Measurements from ENCODE around the gene ATP1B1.

Gene ATP1B1

DNA sequence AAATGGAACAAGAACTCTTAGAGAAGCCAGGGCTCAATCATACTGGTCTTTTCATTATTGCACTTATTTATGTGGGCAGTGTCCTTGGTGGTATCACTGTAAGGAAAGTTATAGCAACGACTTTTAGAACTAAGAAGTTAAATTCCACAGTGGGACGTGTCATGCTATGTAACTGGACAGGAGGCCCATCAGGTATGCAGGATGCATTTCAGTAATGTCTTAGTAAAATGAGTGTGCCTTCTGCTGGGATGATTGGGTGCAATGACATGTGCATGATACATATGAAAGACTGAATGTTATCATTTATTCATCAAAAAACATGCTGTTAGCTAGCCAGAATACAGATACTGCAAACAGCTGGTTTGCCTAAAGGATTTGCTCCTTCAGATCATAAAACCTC is 6.9 kb upstream of the ATP1B1 start:
- no peak overlapping the region for H3K4me3 ChIP-seq (ENCODE audit: low read depth in 1 of 2, low read length in 2 of 2)
- no peaks in the 10 kb centered on the region for H3K27me3 ChIP-seq (ENCODE audit: low read depth, low read length)
- no peaks in the 10 kb centered on the region for H3K9me3 ChIP-seq (ENCODE audit: control insufficient read depth in 1 of 2, low read length in 2 of 2)
- H3K36me3 ChIP-seq (ENCODE audit: control insufficient read depth in 1 of 2, insufficient read depth in 2 of 2, low read length in 2 of 2), result no peaks in the 10 kb centered on the region
- peaks cover 0 to 15% of the 10 kb centered on the region in 2 donors for H3K4me1 ChIP-seq (ENCODE audit: control insufficient read depth in 1 of 2, insufficient read depth in 2 of 2, low read length in 2 of 2)
- no peak overlapping the region for H3K27ac ChIP-seq (ENCODE audit: low read length)

DNA sequence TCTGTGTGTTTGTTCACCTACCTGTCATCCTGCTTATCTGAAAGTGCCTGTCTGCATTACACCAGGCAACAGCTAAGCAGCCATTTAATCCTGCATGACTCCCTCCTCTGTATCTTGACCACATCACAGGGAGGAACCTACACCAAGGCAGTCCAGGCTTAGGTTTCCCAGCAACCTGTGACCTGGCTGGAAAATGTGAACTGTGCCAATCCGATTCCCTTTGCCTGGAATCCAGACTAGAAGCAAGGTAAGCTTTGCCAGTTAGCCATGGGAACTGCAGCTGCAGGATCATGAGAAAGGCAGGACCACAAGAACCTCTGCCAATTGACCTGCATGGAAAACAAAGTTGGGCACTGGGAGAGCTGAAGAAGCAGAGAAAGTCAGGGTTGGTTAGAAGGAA is 6.3 kb upstream of the ATP1B1 start:
- no peaks in the 10 kb centered on the region for H3K36me3 ChIP-seq (ENCODE audit: control insufficient read depth in 1 of 2, insufficient read depth in 2 of 2, low read length in 2 of 2)
- H3K27me3 ChIP-seq (ENCODE audit: low read depth, low read length), result no peaks in the 10 kb centered on the region
- H3K27ac ChIP-seq (ENCODE audit: low read length), result no peak overlapping the region
- H3K4me1 ChIP-seq (ENCODE audit: control insufficient read depth in 1 of 2, insufficient read depth in 2 of 2, low read length in 2 of 2), result peaks cover 0 to 17% of the 10 kb centered on the region in 2 donors
- no peak overlapping the region for H3K4me3 ChIP-seq (ENCODE audit: low read depth in 1 of 2, low read length in 2 of 2)
- H3K9me3 ChIP-seq (ENCODE audit: control insufficient read depth in 1 of 2, low read length in 2 of 2), result no peaks in the 10 kb centered on the region

DNA sequence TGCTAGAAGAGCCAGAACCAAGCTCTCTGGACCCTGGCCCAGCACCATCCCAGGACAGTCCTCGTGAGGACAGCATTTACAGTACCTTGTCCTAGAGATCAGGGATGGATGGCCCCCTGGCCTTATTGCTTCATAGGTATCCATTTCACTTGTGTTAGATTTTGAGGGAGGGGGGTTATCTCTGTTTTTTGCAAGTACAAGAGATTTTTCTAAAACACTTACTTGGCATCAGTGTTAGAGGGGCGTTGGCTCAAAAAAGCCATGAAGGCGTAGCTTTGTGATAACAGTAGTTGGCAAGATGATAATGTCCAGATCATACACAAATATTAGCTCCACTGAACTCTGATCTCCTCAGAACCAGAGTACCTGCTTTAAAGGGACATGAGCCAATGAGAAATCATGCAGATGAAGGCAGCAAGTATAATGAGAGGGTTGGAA is 5.8 kb upstream of the ATP1B1 start:
- H3K4me3 ChIP-seq (ENCODE audit: low read depth in 1 of 2, low read length in 2 of 2), result no peak overlapping the region
- H3K9me3 ChIP-seq (ENCODE audit: control insufficient read depth in 1 of 2, low read length in 2 of 2), result no peaks in the 10 kb centered on the region
- H3K27me3 ChIP-seq (ENCODE audit: low read depth, low read length), result no peaks in the 10 kb centered on the region
- H3K27ac ChIP-seq (ENCODE audit: low read length), result no peak overlapping the region
- peaks cover 0 to 21% of the 10 kb centered on the region in 2 donors for H3K4me1 ChIP-seq (ENCODE audit: control insufficient read depth in 1 of 2, insufficient read depth in 2 of 2, low read length in 2 of 2)
- H3K36me3 ChIP-seq (ENCODE audit: control insufficient read depth in 1 of 2, insufficient read depth in 2 of 2, low read length in 2 of 2), result no peaks in the 10 kb centered on the region

DNA sequence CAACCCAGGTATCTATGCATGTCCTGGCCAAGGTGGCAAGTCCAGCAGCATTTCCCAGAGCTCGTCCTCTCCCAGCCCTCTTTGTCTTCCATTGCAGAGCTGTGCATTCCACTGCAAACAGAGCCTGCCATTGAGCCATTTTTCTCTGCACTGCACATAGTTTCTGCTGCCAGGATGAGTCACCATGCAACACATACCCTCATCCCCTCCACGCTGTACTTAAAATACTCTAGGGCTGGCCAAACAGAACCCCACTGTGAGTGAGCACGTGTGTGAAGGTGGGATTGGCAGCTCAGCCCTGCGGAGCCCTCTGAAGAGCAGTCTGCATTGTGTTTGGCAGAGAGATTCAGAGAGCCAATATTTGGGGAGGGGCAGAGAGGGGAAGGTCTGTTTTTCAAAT is 3.9 kb upstream of the ATP1B1 start:
- Histone ChIP-seq H3K9me3 (ENCODE audit: control insufficient read depth in 1 of 2, low read length in 2 of 2) (no peaks in the 10 kb centered on the region), H3K4me1 (ENCODE audit: control insufficient read depth in 1 of 2, insufficient read depth in 2 of 2, low read length in 2 of 2) (peaks cover 0 to 22% of the 10 kb centered on the region in 2 donors), H3K4me3 (ENCODE audit: low read depth in 1 of 2, low read length in 2 of 2) (peak overlapping the region; percentile 6 to 38), H3K27me3 (ENCODE audit: low read depth, low read length) (no peaks in the 10 kb centered on the region), H3K36me3 (ENCODE audit: control insufficient read depth in 1 of 2, insufficient read depth in 2 of 2, low read length in 2 of 2) (no peaks in the 10 kb centered on the region), H3K27ac (ENCODE audit: low read length) (peak overlapping the region; percentile 82)

DNA sequence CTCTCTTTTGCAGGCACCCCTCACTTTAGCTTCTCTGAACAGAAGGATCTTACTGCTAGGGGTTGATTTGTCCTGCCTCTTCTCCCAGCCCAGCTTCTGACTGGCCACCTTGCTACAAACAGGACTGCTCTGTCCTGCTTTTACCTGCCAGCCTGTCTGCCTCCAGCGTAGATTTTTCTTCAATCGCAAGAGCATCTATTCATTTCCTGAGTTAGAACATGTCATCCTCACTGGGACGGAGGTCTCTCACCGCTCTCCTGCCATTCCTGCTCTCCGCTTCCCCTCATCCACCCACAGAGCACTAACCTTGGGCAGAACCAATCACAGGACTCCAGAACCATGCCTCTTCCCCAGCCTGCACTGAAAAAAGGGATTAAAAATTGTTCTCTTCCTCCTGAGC is 3.5 kb upstream of the ATP1B1 start:
- peaks cover 0 to 22% of the 10 kb centered on the region in 2 donors for H3K4me1 ChIP-seq (ENCODE audit: control insufficient read depth in 1 of 2, insufficient read depth in 2 of 2, low read length in 2 of 2)
- H3K36me3 ChIP-seq (ENCODE audit: control insufficient read depth in 1 of 2, insufficient read depth in 2 of 2, low read length in 2 of 2), result no peaks in the 10 kb centered on the region
- H3K27me3 ChIP-seq (ENCODE audit: low read depth, low read length), result no peaks in the 10 kb centered on the region
- H3K27ac ChIP-seq (ENCODE audit: low read length), result peak overlapping the region; percentile 82
- no peaks in the 10 kb centered on the region for H3K9me3 ChIP-seq (ENCODE audit: control insufficient read depth in 1 of 2, low read length in 2 of 2)
- peak overlapping the region; percentile 6 to 38 for H3K4me3 ChIP-seq (ENCODE audit: low read depth in 1 of 2, low read length in 2 of 2)

DNA sequence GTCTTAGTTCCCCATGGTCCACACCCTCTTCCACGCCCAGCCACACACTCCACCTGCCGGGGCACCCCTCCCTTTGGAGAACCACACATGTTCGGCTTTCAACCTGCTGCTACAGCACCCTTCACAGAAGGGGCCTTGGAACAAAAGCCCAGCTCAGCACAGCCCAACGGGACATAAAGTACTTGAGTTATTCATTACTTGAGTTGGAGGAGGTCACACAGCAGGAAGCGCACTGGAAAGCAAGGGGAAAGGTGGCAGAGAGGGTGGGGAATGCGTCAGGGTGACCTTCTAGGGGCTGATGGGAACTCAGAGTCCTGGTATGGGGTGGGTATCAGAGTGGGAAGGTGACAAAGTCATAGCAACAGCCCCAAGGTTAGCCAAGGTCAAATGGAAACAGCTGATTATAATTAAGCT is 3.0 kb upstream of the ATP1B1 start:
- Histone ChIP-seq H3K27me3 (ENCODE audit: low read depth, low read length) (no peaks in the 10 kb centered on the region), H3K4me1 (ENCODE audit: control insufficient read depth in 1 of 2, insufficient read depth in 2 of 2, low read length in 2 of 2) (peaks cover 0 to 22% of the 10 kb centered on the region in 2 donors), H3K9me3 (ENCODE audit: control insufficient read depth in 1 of 2, low read length in 2 of 2) (no peaks in the 10 kb centered on the region), H3K27ac (ENCODE audit: low read length) (peak overlapping the region; percentile 82), H3K4me3 (ENCODE audit: low read depth in 1 of 2, low read length in 2 of 2) (no peak overlapping the region), H3K36me3 (ENCODE audit: control insufficient read depth in 1 of 2, insufficient read depth in 2 of 2, low read length in 2 of 2) (no peaks in the 10 kb centered on the region)

DNA sequence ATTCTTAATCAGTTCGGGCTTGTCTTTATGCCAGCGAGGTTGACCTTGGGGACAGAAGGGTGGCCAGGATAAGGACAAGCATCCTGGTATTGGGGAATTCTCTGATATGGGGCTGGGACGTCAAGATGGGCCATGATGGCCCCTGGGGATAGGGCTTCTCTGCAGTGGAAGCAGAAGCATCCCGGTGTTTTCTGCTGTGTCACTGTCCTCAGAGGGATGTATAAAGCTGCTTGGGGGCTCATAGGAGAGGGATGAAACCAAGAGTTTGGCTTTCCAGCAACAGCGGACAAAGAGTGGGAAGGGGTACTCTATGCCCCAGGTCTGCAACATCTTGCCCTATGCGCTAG is 1.4 kb upstream of the ATP1B1 start:
- Histone ChIP-seq H3K4me3 (ENCODE audit: low read depth in 1 of 2, low read length in 2 of 2) (peak overlapping the region; percentile 22 to 80), H3K27ac (ENCODE audit: low read length) (peak overlapping the region; percentile 14), H3K27me3 (ENCODE audit: low read depth, low read length) (no peaks in the 10 kb centered on the region), H3K9me3 (ENCODE audit: control insufficient read depth in 1 of 2, low read length in 2 of 2) (no peaks in the 10 kb centered on the region), H3K4me1 (ENCODE audit: control insufficient read depth in 1 of 2, insufficient read depth in 2 of 2, low read length in 2 of 2) (peaks cover 0 to 24% of the 10 kb centered on the region in 2 donors), H3K36me3 (ENCODE audit: control insufficient read depth in 1 of 2, insufficient read depth in 2 of 2, low read length in 2 of 2) (no peaks in the 10 kb centered on the region)

DNA sequence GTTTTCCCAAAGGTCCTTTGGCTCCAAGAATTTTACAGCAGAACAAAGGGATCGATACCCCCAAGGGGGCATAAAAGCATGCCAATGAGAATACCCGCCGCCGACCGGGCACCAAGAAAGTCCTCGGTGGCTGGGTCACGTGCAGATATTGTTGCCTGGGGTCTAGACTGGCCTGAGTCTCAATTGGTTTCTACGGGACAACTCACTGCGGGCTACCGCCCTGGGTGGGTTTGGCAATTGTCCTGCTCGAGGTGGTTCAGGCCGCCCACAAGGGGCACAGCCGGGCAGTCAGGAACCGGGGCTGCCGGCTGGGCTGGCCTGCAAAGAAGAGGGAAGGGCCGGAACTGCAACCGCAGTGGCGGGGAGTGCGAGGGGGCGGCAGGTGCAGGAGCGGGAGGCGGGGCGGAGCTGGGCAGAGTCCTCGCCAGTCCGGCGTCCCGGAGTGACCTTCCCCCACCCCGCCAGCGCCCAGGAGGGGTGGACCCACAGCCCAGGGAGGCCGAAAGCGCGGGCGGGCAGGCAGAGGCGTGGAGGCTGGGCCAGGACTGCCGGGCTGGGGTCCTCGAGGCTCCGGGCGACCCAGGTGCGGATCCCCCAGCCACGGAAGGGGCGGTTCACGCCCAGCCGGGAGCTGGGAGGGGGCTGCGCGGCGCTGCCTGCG is 926 bp upstream of the ATP1B1 start:
- H3K36me3 ChIP-seq (ENCODE audit: control insufficient read depth in 1 of 2, insufficient read depth in 2 of 2, low read length in 2 of 2), result no peaks in the 10 kb centered on the region
- H3K4me3 ChIP-seq (ENCODE audit: low read depth in 1 of 2, low read length in 2 of 2), result peak overlapping the region; percentile 22 to 80
- no peaks in the 10 kb centered on the region for H3K27me3 ChIP-seq (ENCODE audit: low read depth, low read length)
- no peaks in the 10 kb centered on the region for H3K9me3 ChIP-seq (ENCODE audit: control insufficient read depth in 1 of 2, low read length in 2 of 2)
- H3K4me1 ChIP-seq (ENCODE audit: control insufficient read depth in 1 of 2, insufficient read depth in 2 of 2, low read length in 2 of 2), result peaks cover 0 to 28% of the 10 kb centered on the region in 2 donors
- peak overlapping the region; percentile 14 for H3K27ac ChIP-seq (ENCODE audit: low read length)

DNA sequence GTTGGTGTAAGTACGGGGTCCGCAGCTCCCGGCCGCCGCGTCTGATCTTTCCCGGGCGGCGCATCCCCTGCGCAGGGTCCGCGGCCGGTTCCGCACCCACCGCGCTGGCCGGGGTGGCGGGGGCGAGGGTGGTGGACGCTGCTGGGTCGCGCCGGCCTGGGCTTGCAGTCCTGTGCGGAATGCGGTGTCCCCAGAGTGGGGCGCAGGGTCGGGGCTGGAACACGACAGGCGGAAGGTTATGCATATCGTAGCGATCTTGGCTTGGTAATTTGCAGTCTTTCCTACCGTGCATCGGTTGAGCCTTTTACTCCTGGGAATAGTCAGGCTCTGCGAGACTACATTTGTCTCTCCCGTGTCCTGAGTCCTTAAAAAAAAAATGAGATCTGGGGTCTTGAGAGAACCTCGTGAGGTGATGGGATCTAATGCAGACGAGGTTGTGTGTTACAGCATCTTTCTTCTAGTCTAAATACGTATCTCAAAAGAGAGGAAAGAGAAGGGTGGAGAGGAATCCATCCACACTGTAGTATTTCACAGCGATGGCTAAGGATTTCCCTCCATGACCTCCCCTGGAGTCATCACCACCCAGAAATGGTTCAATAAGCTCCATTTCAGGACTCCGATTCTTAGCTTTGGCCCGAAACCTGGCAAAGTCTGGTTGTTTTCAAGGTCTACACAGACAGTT is 572 bp downstream of the ATP1B1 start:
- Histone ChIP-seq H3K4me1 (ENCODE audit: control insufficient read depth in 1 of 2, insufficient read depth in 2 of 2, low read length in 2 of 2) (peaks cover 0 to 38% of the 10 kb centered on the region in 2 donors), H3K4me3 (ENCODE audit: low read depth in 1 of 2, low read length in 2 of 2) (peak overlapping the region; percentile 80 to 81), H3K27me3 (ENCODE audit: low read depth, low read length) (no peaks in the 10 kb centered on the region), H3K27ac (ENCODE audit: low read length) (peak overlapping the region; percentile 94), H3K36me3 (ENCODE audit: control insufficient read depth in 1 of 2, insufficient read depth in 2 of 2, low read length in 2 of 2) (peaks cover 0 to 8% of the 10 kb centered on the region in 2 donors), H3K9me3 (ENCODE audit: control insufficient read depth in 1 of 2, low read length in 2 of 2) (no peaks in the 10 kb centered on the region)

DNA sequence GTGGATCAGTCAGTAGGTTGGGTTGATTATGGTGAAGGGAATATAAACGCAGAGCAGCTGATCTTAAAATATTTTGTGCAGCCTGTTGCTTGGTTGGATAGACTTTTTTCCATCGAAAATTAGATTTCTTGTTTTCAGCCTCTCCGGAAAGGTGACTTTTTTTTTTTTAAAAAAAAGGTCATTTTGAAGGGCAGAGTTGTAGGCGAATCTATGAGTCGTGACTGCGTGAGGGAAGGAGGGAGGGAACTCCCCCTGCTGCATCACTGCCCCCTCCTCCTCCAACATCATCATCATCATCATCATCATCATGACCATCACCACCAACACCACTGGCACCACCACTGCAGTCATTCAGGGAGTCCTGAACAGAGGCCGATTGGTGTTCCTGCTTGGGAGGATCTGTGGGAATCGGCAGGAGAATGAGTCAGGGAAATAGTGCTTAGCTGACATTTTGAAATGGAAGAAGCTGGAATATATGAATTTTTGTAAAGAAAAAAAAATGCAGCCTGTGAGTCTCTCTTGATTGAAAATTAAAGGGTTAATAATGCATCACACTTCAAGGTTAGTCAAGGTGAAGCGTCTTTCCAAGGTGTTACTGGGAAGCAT is 1.2 kb downstream of the ATP1B1 start:
- Histone ChIP-seq H3K4me1 (ENCODE audit: control insufficient read depth in 1 of 2, insufficient read depth in 2 of 2, low read length in 2 of 2) (peaks cover 5 to 36% of the 10 kb centered on the region in 2 donors), H3K36me3 (ENCODE audit: control insufficient read depth in 1 of 2, insufficient read depth in 2 of 2, low read length in 2 of 2) (peaks cover 0 to 15% of the 10 kb centered on the region in 2 donors), H3K9me3 (ENCODE audit: control insufficient read depth in 1 of 2, low read length in 2 of 2) (no peaks in the 10 kb centered on the region), H3K27ac (ENCODE audit: low read length) (peak overlapping the region; percentile 94), H3K27me3 (ENCODE audit: low read depth, low read length) (no peaks in the 10 kb centered on the region), H3K4me3 (ENCODE audit: low read depth in 1 of 2, low read length in 2 of 2) (peak overlapping the region; percentile 80 to 81)

DNA sequence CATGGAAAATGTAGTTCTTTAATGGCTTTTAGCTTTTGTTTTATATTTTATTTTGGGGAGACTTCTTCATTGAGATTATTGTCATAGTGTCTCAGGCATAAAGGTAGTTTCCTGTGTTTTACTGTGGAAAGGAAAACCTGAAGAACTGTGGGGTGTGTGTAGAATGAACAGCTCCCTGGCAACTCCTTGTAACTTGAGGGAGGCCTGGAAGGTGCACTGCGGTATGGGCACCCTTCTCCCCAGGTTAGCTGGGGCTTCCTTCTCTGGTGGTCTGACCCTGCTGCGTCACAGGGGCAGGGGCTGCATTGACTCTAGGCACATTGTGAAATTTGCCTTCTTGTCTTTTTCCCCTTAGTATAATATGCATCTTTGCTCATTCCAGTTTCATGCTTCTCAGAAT is 1.7 kb downstream of the ATP1B1 start:
- Histone ChIP-seq H3K4me3 (ENCODE audit: low read depth in 1 of 2, low read length in 2 of 2) (peak overlapping the region; percentile 80 to 81), H3K27me3 (ENCODE audit: low read depth, low read length) (no peaks in the 10 kb centered on the region), H3K36me3 (ENCODE audit: control insufficient read depth in 1 of 2, insufficient read depth in 2 of 2, low read length in 2 of 2) (peaks cover 0 to 16% of the 10 kb centered on the region in 2 donors), H3K9me3 (ENCODE audit: control insufficient read depth in 1 of 2, low read length in 2 of 2) (no peaks in the 10 kb centered on the region), H3K27ac (ENCODE audit: low read length) (peak overlapping the region; percentile 94), H3K4me1 (ENCODE audit: control insufficient read depth in 1 of 2, insufficient read depth in 2 of 2, low read length in 2 of 2) (peaks cover 6 to 31% of the 10 kb centered on the region in 2 donors)
